A673 (cell line): ENCODE measurements around the gene TM6SF1. TPM values are rescaled to one million over a fixed set of nuclear protein-coding genes. Genes with fewer than 3 reads are reported as not detected.
"Not testable (repeated sequence)": the region's sequence is repeated elsewhere in the genome, so short reads cannot be mapped to it uniquely, and the experiment has no call there.

Experiments used
- BruUV-seq: library from RNA; stranded (reverse); fragments of 400-500 nt; replicated peaks from 2 replicates; lab custom pipeline; 2021; lab: Mats Ljungman, UMichigan
- CTCF ChIA-PET: fragments of 300-600 bp; sonication (Branson Sonifier 250); formaldehyde crosslinking; loops from one replicate; lab custom pipeline; 2022; ENCODE audit warnings: antibody characterized with exemption; lab: Charles Lee
- POLR2A ChIA-PET: fragments of 300-600 bp; sonication (Branson Sonifier 250); formaldehyde crosslinking; loops from one replicate; lab custom pipeline; 2022; ENCODE audit warnings: antibody characterized with exemption; ENCODE audit not compliant: low non-redundant PET; lab: Charles Lee
- DNase-seq: peaks from one replicate; pipeline ENCODE4 v3.0.0-alpha.2; 2015; ENCODE audit warnings: low spot score
- H3K27ac ChIP-seq: fragments of 200-600 bp; sonication (generic); 2 replicates; pipeline ENCODE4 v1.5.1; 2016; ENCODE audit warnings: mixed run types, low read depth, mild to moderate bottlenecking, mixed read lengths, antibody characterized with exemption, low read length; ENCODE audit not compliant: poor library complexity, severe bottlenecking
- H3K27me3 ChIP-seq: fragments of 200-600 bp; sonication (generic); replicated peaks from 2 replicates; pipeline ENCODE4 v1.6.1; 2017; ENCODE audit warnings: mixed run types, low read depth, mild to moderate bottlenecking, mixed read lengths, antibody characterized with exemption, low read length; ENCODE audit not compliant: insufficient read depth, poor library complexity
- H3K36me3 ChIP-seq: fragments of 200-600 bp; sonication (generic); 2 replicates; pipeline ENCODE4 v1.6.1; 2016; ENCODE audit warnings: mixed run types, mild to moderate bottlenecking, mixed read lengths, antibody characterized with exemption, low read length; ENCODE audit not compliant: insufficient read depth, poor library complexity, severe bottlenecking
- H3K4me1 ChIP-seq: fragments of 200-600 bp; sonication (generic); 2 replicates; pipeline ENCODE4 v1.6.1; 2017; ENCODE audit warnings: mixed run types, mild to moderate bottlenecking, mixed read lengths, antibody characterized with exemption, low read length; ENCODE audit not compliant: insufficient read depth, poor library complexity, severe bottlenecking
- H3K4me3 ChIP-seq: fragments of 200-600 bp; sonication (generic); 2 replicates; pipeline ENCODE4 v1.5.1; 2016; ENCODE audit warnings: low read depth, mixed run types, mild to moderate bottlenecking, mixed read lengths, low read length; ENCODE audit not compliant: poor library complexity, severe bottlenecking
- H3K9me3 ChIP-seq: fragments of 200-600 bp; sonication (generic); 2 replicates; pipeline ENCODE4 v1.6.1; 2016; ENCODE audit warnings: mixed run types, low read depth, mild to moderate bottlenecking, mixed read lengths, antibody characterized with exemption, low read length; ENCODE audit not compliant: poor library complexity, severe bottlenecking
- CTCF ChIP-seq: fragments of 300-800, 200-600 bp; sonication (generic); conservative IDR thresholded peaks from 2 replicates; pipeline ENCODE4 v1.5.1; 2017; ENCODE audit warnings: low read depth, mild to moderate bottlenecking, antibody characterized with exemption, low read length, moderate library complexity, mixed read lengths
- EZH2 ChIP-seq: fragments of 200-600 bp; sonication (generic); IDR thresholded peaks from 2 replicates; pipeline ENCODE4 v1.6.1; 2017; ENCODE audit warnings: borderline replicate concordance, low read depth, mild to moderate bottlenecking, mixed read lengths, antibody characterized with exemption, low read length; ENCODE audit not compliant: poor library complexity, severe bottlenecking
- intact Hi-C: fragments of 100-400 bp; cut with micrococcal nuclease; formaldehyde crosslinking; loops from one replicate; pipeline ENCODE4 v1.10.0; 2022; ENCODE audit not compliant: unreplicated experiment
- total RNA-seq: library from RNA; stranded (reverse); gene quantifications from 2 replicates; pipeline ENCODE4 v1.2.3, GENCODE V29; 2021

TM6SF1 gene
- total RNA-seq, 1 experiment from 2014 or later, result 1.8 TPM

- no TSS peak for BruUV-seq
- H3K27me3 ChIP-seq, result peaks cover 2% of the 10 kb centered on the region
Observed at GRCh38 chr15:83090465-83090864, 17.0 kb upstream of the TM6SF1 start.

DNA sequence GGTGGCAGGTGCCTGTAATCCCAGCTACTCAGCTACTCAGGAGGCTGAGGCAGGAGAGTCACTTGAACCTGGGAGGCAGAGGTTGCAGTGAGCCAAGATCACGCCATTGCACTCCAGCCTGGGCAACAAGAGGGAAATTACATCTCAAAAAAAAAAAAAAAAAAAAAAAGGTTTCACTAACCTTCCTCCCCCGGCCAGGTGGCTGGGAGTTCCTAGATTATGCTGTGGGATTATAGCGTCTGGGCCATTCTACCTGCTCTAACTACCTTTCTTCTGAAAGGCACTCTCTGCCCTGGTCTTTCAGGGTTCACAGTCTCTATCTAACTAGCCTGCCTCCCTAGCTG lies 15.5 kb upstream of the TM6SF1 start:
- DNase-seq, H3K36me3 ChIP-seq, H3K27me3 ChIP-seq, CTCF ChIA-PET, H3K9me3 ChIP-seq, H3K27ac ChIP-seq, BruUV-seq, H3K4me1 ChIP-seq, H3K4me3 ChIP-seq, intact Hi-C loops: not testable (repeated sequence)
- POLR2A ChIA-PET, result interaction anchor here (1.1 kb wide), 1 partner anchor 14 kb away, joined by 6 read pairs; no protein-coding TSS in a partner anchor

More at GRCh38 chr15:83090465-83090864, 17.0 kb upstream of the TM6SF1 start:
- no peak overlapping the region for H3K4me3 ChIP-seq
- no peak for DNase-seq
- intact Hi-C loops, result no loop called here
- no peak for TF ChIP-seq EZH2
- no peak for TF ChIP-seq CTCF
- no peaks in the 10 kb centered on the region for H3K36me3 ChIP-seq
- H3K9me3 ChIP-seq, result no peaks in the 10 kb centered on the region
- CTCF ChIA-PET, result interaction anchor here (0.7 kb wide), 1 partner anchor 61 kb away, joined by 6 read pairs; no protein-coding TSS in a partner anchor
- H3K4me1 ChIP-seq, result no peaks in the 10 kb centered on the region
- no peak overlapping the region for H3K27ac ChIP-seq
- POLR2A ChIA-PET, result no interaction called here

GRCh38 chr15:83092309-83092976 lies 15.0 kb upstream of the TM6SF1 start:
- DNase-seq, result no peak
- POLR2A ChIA-PET, result no interaction called here
- BruUV-seq, result no TSS peak

More at GRCh38 chr15:83092309-83092976, 15.0 kb upstream of the TM6SF1 start:
- Histone ChIP-seq H3K9me3 (no peaks in the 10 kb centered on the region), H3K27ac (no peak overlapping the region), H3K27me3 (peaks cover 10% of the 10 kb centered on the region), H3K4me3 (no peak overlapping the region), H3K36me3 (no peaks in the 10 kb centered on the region), H3K4me1 (no peaks in the 10 kb centered on the region)
- no peak for TF ChIP-seq EZH2
- TF ChIP-seq CTCF, result no peak
- intact Hi-C loops, result no loop called here
- CTCF ChIA-PET, result no interaction called here
